Small intestine (tissue), 16 donors: ENCODE results near the gene SIRT5. TPM values are rescaled to one million over a fixed set of nuclear protein-coding genes. Genes with fewer than 3 reads are reported as not detected.

ENCODE experiments used
- DNase-seq, 2 donors: peaks; one replicate each; pipeline versions ENCODE4 v3.0.0 to v3.0.0-alpha.2; 2013
- FAIRE-seq: peaks from 2 replicates; lab custom pipeline; 2012; peaks lifted over from hg19 to GRCh38; lab: Jason Lieb, UNC
- H3K27ac ChIP-seq, 3 donors: one replicate each; pipeline ENCODE4 v1.5.1; 2013; ENCODE audit warnings: low read length in 2 of 3, mild to moderate bottlenecking in 2 of 3, control low read depth in 1 of 3, inconsistent platforms in 1 of 3, low read depth in 1 of 3, moderate library complexity in 1 of 3
- H3K27me3 ChIP-seq, 3 donors: one replicate each; pipeline ENCODE4 v1.6.1; 2013; ENCODE audit warnings: low read length in 3 of 3, inconsistent platforms in 1 of 3; ENCODE audit not compliant: control insufficient read depth in 3 of 3, insufficient read depth in 3 of 3
- H3K36me3 ChIP-seq, 3 donors: one replicate each; pipeline ENCODE4 v1.6.1; 2013; ENCODE audit warnings: low read length in 3 of 3, inconsistent platforms in 1 of 3, low read depth in 1 of 3, mild to moderate bottlenecking in 1 of 3, moderate library complexity in 1 of 3; ENCODE audit not compliant: control insufficient read depth in 3 of 3, insufficient read depth in 2 of 3
- H3K4me1 ChIP-seq, 3 donors: one replicate each; pipeline ENCODE4 v1.6.1; 2013; ENCODE audit warnings: low read length in 2 of 3, inconsistent platforms in 1 of 3, low read depth in 1 of 3, mild to moderate bottlenecking in 1 of 3, moderate library complexity in 1 of 3; ENCODE audit not compliant: control insufficient read depth in 3 of 3, insufficient read depth in 2 of 3
- H3K4me3 ChIP-seq, 3 donors: one replicate each; pipeline ENCODE4 v1.5.1; 2013; ENCODE audit warnings: low read length in 3 of 3, control low read depth in 1 of 3, inconsistent platforms in 1 of 3, low read depth in 1 of 3, mild to moderate bottlenecking in 1 of 3, moderate library complexity in 1 of 3
- H3K9me3 ChIP-seq, 2 donors: one replicate each; pipeline ENCODE4 v1.6.1; 2013; ENCODE audit warnings: low read depth in 1 of 2, low read length in 1 of 2; ENCODE audit not compliant: control insufficient read depth in 2 of 2, insufficient read depth in 1 of 2
- WGBS, 3 donors: extraction: QIAGEN DNeasy Blood & Tissue Kit; methylation state at CpG; one replicate each; pipeline ENCODE4 v1.1.7; 2013; 5-methylcytosine and 5-hydroxymethylcytosine counted together
- long read RNA-seq, 10 donors: transcript quantifications; one replicate each; lab custom pipeline, GENCODE V29; 2026
- polyA plus RNA-seq, 4 donors: library from polyadenylated mRNA; stranded (reverse) in 3 of 4; unstranded in 1 of 4; fragments of 200-250 nt in 3 of 4; fragments of 120-200 nt in 1 of 4; gene quantifications; one replicate each; pipeline versions ENCODE4 v1.2.1 to v1.2.3, GENCODE V29; 2013
- donor health status: healthy with polysubstance abuse.
- donor health status: control.
- donor health status: control.
- donor health status: Bipolar disorder and iron deficiency.
- donor health status: healthy.

The SIRT5 gene
- polyA plus RNA-seq, result 10 to 100 TPM in 2 of 4 donors, 1 to 10 TPM in 2; 7.5 to 14.1 (median 8.9) TPM
- long read RNA-seq, donor 1, partial matches to known transcripts, result 0 of 4 reads
- long read RNA-seq, donor 1, other reads (novel, unspliced or antisense), result 0 of 4 reads
- long read RNA-seq, donor 2, partial matches to known transcripts, result 0 of 1 reads
- long read RNA-seq, donor 2, other reads (novel, unspliced or antisense), result 0 of 1 reads
- long read RNA-seq, donor 3, result 0 reads
- long read RNA-seq, donor 4, result 0 reads
- long read RNA-seq, donor 5, result 0 reads
- long read RNA-seq, donor 6, result 0 reads
- long read RNA-seq, donor 7, partial matches to known transcripts, result 0 of 7 reads
- long read RNA-seq, donor 7, other reads (novel, unspliced or antisense), result 6 of 7 reads
- long read RNA-seq, donor 8, result 0 reads
- long read RNA-seq, donor 9, result 0 reads
- long read RNA-seq, donor 10, result 0 reads

DNA sequence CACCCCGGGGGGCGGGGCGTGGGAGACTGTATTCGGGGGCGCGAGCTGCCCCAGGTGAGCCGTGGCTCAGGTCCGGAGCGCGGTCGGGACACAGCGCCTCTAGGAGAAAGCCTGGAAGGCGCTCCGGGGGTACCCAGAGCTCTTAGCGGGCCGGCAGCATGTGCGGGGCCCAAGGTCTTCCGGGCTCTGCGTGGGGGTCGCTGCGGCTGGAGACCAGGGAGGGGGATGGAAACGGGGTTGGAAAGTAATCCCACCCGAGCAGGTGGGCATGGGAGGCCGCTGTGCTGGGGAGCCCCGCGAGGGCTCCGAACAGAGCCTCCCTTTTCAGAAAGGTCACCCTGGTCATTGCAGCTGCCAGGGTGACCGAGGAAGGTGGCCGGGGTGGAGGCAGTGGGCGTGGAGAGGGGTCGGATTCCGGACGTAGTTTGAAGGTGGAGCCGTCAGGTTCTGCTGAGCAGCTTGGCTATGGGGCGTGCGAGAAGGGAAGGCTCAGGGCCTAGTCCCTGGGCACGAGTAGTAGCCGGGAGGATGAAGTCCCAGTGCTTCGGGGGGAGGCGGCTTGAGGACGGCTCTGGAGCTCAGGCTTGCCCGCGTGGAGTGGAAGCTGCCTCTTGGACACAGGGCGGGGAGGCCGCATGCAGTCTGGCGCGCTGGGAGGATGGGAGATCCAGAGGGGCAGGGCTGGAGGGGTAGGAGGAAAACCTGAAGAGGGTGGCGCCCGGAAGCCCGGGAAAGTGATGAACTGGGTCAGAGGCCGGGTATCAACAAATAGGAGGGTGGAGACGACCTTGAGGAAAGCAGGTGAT, at the start of gene SIRT5:
SIRT5 (plus strand) TSS at position 31 of the 806 bp plus-strand sequence. CDS start 9,510 bp downstream, outside the sequence.
- Histone ChIP-seq H3K4me3 (peak within 1 kb of the TSS; percentile 66 to 94 (median 75)), H3K27me3 (no peaks in the 10 kb centered on the region), H3K36me3 (no peaks in the 10 kb centered on the region), H3K9me3 (no peaks in the 10 kb centered on the region), H3K27ac (peak within 1 kb of the TSS; percentile 96 to 99 (median 98)), H3K4me1 (peaks cover 0 to 3% (median 0%) of the 10 kb centered on the region in 3 donors)
- peak; percentile 93 to 94 for DNase-seq
- no peak for FAIRE-seq
- 0 to 2% (median 1%) methylated on average over 39 to 52 of the region's 52 CpGs for WGBS, 3 donors

DNA sequence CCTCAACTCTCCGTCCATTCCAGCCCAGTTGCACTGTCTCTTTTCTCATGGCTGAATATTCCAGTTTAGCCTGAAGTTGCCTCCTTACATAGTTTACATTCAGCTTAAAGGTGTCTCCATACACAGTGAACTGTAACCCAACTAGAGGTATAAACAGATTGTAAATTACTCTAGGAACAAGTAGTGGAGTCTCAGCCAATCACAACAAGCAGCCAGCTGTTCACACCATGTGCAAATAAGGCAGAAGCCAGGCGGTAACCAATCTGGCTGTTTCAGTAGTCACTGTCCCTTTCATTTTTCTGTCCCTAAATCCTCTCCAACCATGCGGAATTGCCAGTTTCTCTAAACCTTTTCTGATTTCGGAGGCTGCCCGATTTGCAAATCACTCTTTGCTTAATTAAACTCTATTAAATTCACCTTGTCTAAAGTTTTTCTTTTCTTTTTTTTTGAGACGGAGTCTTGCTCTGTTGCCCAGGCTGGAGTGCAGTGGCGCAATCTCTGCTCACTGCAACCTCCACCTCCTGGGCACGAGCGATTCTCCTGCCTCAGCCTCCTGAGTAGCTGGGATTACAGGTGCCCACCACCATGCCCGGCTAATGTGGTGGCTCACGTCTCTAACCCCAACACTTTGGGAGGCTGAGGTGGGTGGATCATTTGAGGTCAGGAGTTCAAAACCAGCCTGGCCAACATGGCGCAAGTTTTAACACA, 49.4 kb upstream of the SIRT5 start:
- FAIRE-seq, result no peak
- 84 to 94% (median 86%) methylated on average over 12 of the region's 12 CpGs for WGBS, 3 donors

DNA sequence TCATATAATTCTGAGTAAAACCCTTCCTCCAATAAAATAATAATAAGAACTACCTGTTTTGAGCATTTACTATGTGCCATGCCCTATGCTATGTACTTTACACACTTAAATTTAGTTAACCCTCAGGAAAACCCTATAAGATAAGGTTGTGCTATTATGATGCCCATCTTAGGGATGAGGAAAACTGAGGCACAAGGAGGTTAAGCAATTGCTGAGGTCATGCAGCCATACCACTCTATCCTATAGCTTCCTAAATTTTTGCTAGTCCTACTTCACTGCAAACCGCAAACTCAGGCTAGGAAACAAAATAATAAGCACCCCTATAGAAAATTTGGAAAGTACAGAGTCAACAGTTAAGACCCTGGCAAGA, 48.1 kb upstream of the SIRT5 start:
- no peak overlapping the region for H3K4me3 ChIP-seq
- H3K27ac ChIP-seq, result peak overlapping the region in 1 of 3 donors; percentile 46
- H3K36me3 ChIP-seq, result no peaks in the 10 kb centered on the region
- peaks cover 0 to 2% (median 0%) of the 10 kb centered on the region in 3 donors for H3K4me1 ChIP-seq
- FAIRE-seq (no peak), DNase-seq (no peak)
- no peaks in the 10 kb centered on the region for H3K27me3 ChIP-seq
- whole genome bisulfite sequencing, 3 donors, result 76 to 81% (median 78%) methylated on average over 1 of the region's 1 CpG
- no peaks in the 10 kb centered on the region for H3K9me3 ChIP-seq

More for the DNA sequence above, 49.4 kb upstream of the SIRT5 start:
- Histone ChIP-seq H3K4me3 (no peak overlapping the region), H3K27me3 (no peaks in the 10 kb centered on the region), H3K36me3 (no peaks in the 10 kb centered on the region), H3K9me3 (no peaks in the 10 kb centered on the region), H3K4me1 (peaks cover 0 to 2% (median 0%) of the 10 kb centered on the region in 3 donors), H3K27ac (no peak overlapping the region)
- DNase-seq, result no peak

DNA sequence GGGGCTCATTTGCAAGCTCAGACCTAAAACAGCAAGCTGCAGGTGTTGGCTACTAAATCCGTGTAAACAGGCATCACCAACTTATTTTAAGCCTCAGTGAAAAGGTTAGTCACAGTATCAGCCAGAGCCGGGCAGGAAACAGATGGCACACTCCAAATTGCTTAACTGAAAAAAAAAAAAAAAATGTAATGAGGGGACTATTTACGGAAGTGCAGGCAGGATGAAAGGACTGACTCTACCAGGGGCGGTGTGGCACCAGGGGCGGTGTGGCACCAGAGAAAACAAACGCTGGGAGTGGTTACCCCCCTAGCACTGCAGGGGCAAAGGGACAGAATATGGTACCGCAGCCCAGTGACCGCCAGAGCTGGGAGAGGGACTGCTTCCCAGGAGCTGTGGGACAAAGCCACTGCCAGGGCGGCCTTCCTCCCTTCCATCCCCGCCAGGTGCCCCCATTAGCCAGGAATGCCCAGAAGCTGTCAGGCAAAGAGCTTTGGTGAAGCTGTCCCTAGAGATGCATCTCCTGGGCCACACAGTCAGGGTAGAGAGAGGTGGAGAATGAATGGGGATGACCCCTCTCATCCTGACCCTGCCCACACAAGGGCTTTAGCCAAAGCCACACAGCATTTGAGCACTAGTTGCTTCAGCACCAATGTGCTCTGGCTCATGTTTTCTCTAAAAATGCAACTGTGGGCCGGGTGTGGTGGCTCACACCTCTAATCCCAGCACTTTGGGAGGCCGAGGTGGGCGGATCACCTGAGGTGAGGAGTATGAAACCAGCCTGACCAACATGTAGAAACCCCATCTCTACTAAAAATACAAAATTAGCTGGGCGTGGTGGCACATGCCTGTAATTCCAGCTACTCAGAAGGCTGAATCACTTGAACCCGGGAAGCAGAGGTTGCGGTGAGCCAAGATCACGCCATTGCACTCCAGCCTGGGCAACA, 47.4 kb upstream of the SIRT5 start:
- no peak overlapping the region for H3K4me3 ChIP-seq
- peaks cover 0 to 2% (median 0%) of the 10 kb centered on the region in 3 donors for H3K4me1 ChIP-seq
- no peaks in the 10 kb centered on the region for H3K27me3 ChIP-seq
- no peaks in the 10 kb centered on the region for H3K9me3 ChIP-seq
- DNase-seq (peak in 1 of 2 donors; percentile 18), FAIRE-seq (no peak)
- peak overlapping the region in 1 of 3 donors; percentile 52 for H3K27ac ChIP-seq
- H3K36me3 ChIP-seq, result no peaks in the 10 kb centered on the region
- 51 to 62% (median 61%) methylated on average over 17 of the region's 17 CpGs for WGBS, 3 donors

DNA sequence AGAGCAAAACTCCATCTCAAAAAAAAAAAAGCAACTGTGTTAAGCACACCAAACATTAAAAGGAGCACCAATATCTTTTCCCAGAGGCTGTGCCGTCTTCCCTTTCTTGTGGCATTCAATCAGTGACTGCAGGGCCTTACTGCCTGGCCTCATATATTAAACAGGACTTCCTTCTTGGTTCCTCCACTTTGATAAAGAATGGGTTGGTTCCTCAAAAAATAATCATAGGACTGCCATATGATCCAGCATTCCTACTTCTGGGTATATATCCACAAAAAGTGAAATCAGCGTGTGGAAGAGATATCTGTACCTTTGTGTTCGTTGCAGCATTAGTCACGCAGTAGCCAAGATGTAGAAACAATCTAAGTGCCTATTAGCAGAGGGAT, 46.7 kb upstream of the SIRT5 start:
- WGBS, 3 donors, result 91 to 94% (median 94%) methylated on average over 4 of the region's 4 CpGs
- H3K36me3 ChIP-seq, result no peaks in the 10 kb centered on the region
- H3K27me3 ChIP-seq, result no peaks in the 10 kb centered on the region
- no peaks in the 10 kb centered on the region for H3K9me3 ChIP-seq
- DNase-seq (no peak), FAIRE-seq (no peak)
- no peak overlapping the region for H3K27ac ChIP-seq
- no peak overlapping the region for H3K4me3 ChIP-seq
- H3K4me1 ChIP-seq, result peaks cover 0 to 2% (median 0%) of the 10 kb centered on the region in 3 donors

DNA sequence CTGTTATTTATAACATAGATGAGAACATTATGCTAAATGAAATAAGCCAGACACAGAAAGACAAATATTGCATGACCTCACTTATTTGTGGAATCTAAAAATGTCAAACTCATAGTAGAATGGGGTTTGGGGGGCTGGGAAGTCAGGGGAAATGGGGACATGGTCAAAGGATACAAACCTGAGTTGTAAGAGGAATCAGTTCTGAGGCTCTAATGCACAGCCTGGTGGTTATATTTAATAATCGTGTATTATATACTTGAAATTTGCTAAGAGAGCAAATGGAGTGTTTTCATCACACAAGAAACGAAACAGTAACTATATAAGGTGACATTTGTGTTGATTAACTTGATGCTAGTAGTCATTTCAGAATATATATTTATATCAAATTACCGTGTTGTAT, 46.2 kb upstream of the SIRT5 start:
- 64 to 72% (median 65%) methylated on average over 3 of the region's 3 CpGs for WGBS, 3 donors
- no peaks in the 10 kb centered on the region for H3K9me3 ChIP-seq
- FAIRE-seq (no peak), DNase-seq (no peak)
- no peak overlapping the region for H3K4me3 ChIP-seq
- H3K27ac ChIP-seq, result no peak overlapping the region
- no peaks in the 10 kb centered on the region for H3K27me3 ChIP-seq
- peaks cover 0 to 2% (median 0%) of the 10 kb centered on the region in 3 donors for H3K4me1 ChIP-seq
- no peaks in the 10 kb centered on the region for H3K36me3 ChIP-seq

DNA sequence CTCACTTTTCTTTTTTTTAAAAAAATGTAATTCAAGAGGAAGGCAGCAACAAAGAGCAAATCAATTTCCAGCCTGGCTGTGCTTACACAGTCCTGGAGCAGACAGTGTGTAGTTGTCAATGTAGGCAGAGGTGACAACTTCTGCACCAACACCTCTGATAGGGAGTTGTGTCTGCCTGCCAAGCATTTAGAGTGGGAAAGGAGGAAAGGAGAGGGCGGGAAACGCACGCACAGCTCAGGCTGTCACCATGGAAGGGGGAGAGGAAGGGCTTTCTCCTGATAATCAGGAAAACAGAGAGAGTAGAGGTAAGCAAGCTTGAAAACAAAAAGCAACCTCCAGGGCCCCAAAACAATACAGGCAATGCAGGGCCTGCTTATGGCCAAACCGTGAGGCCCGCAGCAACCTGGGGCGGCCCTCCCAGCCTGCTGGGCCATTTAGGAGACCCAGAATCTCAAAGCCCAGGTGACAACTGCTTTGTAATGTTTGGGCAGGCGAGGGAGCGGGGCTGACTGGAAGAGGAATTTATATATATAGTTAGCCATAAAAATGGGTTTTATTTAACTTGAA, 45.5 kb upstream of the SIRT5 start:
- WGBS, 3 donors, result 80 to 90% (median 80%) methylated on average over 7 to 8 of the region's 8 CpGs
- DNase-seq (no peak), FAIRE-seq (no peak)
- Histone ChIP-seq H3K4me1 (peaks cover 0 to 2% (median 0%) of the 10 kb centered on the region in 3 donors), H3K27me3 (no peaks in the 10 kb centered on the region), H3K36me3 (no peaks in the 10 kb centered on the region), H3K9me3 (no peaks in the 10 kb centered on the region), H3K27ac (no peak overlapping the region), H3K4me3 (no peak overlapping the region)
